Effector memory CD4-positive, alpha-beta T cell (primary cell): ENCODE data around the gene ZFPM1.

Experiments used
- DNase-seq, 3 donors: peaks; one replicate each; pipeline ENCODE4 v3.0.0-alpha.2; 2020
- H3K27ac ChIP-seq: 2 replicates; pipeline ENCODE4 v1.7.0; 2013; ENCODE audit warnings: mild to moderate bottlenecking, low read length, moderate library complexity; ENCODE audit not compliant: insufficient read depth, poor library complexity, severe bottlenecking
- H3K27me3 ChIP-seq: replicated peaks from 2 replicates; pipeline ENCODE4 v1.7.0; 2013; ENCODE audit warnings: mild to moderate bottlenecking, low read length; ENCODE audit not compliant: insufficient read depth, control insufficient read depth, poor library complexity, severe bottlenecking
- H3K36me3 ChIP-seq: 2 replicates; pipeline ENCODE4 v1.7.0; 2013; ENCODE audit warnings: mild to moderate bottlenecking, low read length, moderate library complexity; ENCODE audit not compliant: control insufficient read depth, insufficient read depth
- H3K4me1 ChIP-seq: 2 replicates; pipeline ENCODE4 v1.7.0; 2013; ENCODE audit warnings: low read length, mild to moderate bottlenecking; ENCODE audit not compliant: control insufficient read depth, insufficient read depth, poor library complexity, severe bottlenecking
- H3K4me3 ChIP-seq: 2 replicates; pipeline ENCODE4 v1.7.0; 2013; ENCODE audit warnings: low read length, low read depth, mild to moderate bottlenecking; ENCODE audit not compliant: insufficient read depth, poor library complexity, severe bottlenecking
- H3K9me3 ChIP-seq: 2 replicates; pipeline ENCODE4 v1.7.0; 2013; ENCODE audit warnings: mild to moderate bottlenecking, low read length, moderate library complexity; ENCODE audit not compliant: control insufficient read depth

The ZFPM1 gene

GRCh38 chr16:88433632-88434352 is 19.3 kb upstream of the ZFPM1 start:
- H3K27me3 ChIP-seq, result no peaks in the 10 kb centered on the region
- H3K4me1 ChIP-seq, result peaks cover 16% of the 10 kb centered on the region
- DNase-seq, result no peak
- H3K4me3 ChIP-seq, result no peak overlapping the region
- no peaks in the 10 kb centered on the region for H3K36me3 ChIP-seq
- H3K27ac ChIP-seq, result no peak overlapping the region
- H3K9me3 ChIP-seq, result no peaks in the 10 kb centered on the region

GRCh38 chr16:88434353-88434690 is 18.8 kb upstream of the ZFPM1 start:
- no peaks in the 10 kb centered on the region for H3K27me3 ChIP-seq

GRCh38 chr16:88434746-88435145 is 18.3 kb upstream of the ZFPM1 start:
- Histone ChIP-seq H3K9me3 (no peaks in the 10 kb centered on the region), H3K27ac (no peak overlapping the region), H3K36me3 (no peaks in the 10 kb centered on the region), H3K27me3 (no peaks in the 10 kb centered on the region), H3K4me1 (peaks cover 14% of the 10 kb centered on the region), H3K4me3 (no peak overlapping the region)
- no peak for DNase-seq

More at GRCh38 chr16:88434353-88434690, 18.8 kb upstream of the ZFPM1 start:
- no peaks in the 10 kb centered on the region for H3K36me3 ChIP-seq
- no peaks in the 10 kb centered on the region for H3K9me3 ChIP-seq
- H3K4me1 ChIP-seq, result peaks cover 16% of the 10 kb centered on the region
- H3K4me3 ChIP-seq, result no peak overlapping the region
- H3K27ac ChIP-seq, result no peak overlapping the region
- DNase-seq, result no peak

- no peaks in the 10 kb centered on the region for H3K27me3 ChIP-seq
Observed at GRCh38 chr16:88435437-88436355, 17.4 kb upstream of the ZFPM1 start.

GRCh38 chr16:88436796-88437195 is 16.3 kb upstream of the ZFPM1 start:
- Histone ChIP-seq H3K27me3 (no peaks in the 10 kb centered on the region), H3K36me3 (no peaks in the 10 kb centered on the region), H3K9me3 (no peaks in the 10 kb centered on the region), H3K4me3 (no peak overlapping the region), H3K4me1 (peaks cover 4% of the 10 kb centered on the region), H3K27ac (no peak overlapping the region)
- DNase-seq, result no peak

More at GRCh38 chr16:88435437-88436355, 17.4 kb upstream of the ZFPM1 start:
- Histone ChIP-seq H3K9me3 (no peaks in the 10 kb centered on the region), H3K27ac (no peak overlapping the region), H3K4me1 (peaks cover 10% of the 10 kb centered on the region), H3K36me3 (no peaks in the 10 kb centered on the region), H3K4me3 (no peak overlapping the region)
- no peak for DNase-seq

GRCh38 chr16:88437367-88437964 is 15.6 kb upstream of the ZFPM1 start:
- no peaks in the 10 kb centered on the region for H3K9me3 ChIP-seq
- no peaks in the 10 kb centered on the region for H3K36me3 ChIP-seq
- peak; percentile 28 to 52 (median 39) for DNase-seq
- H3K4me1 ChIP-seq, result peaks cover 4% of the 10 kb centered on the region
- no peak overlapping the region for H3K27ac ChIP-seq
- H3K27me3 ChIP-seq, result no peaks in the 10 kb centered on the region
- no peak overlapping the region for H3K4me3 ChIP-seq

- no peaks in the 10 kb centered on the region for H3K27me3 ChIP-seq
- H3K9me3 ChIP-seq, result no peaks in the 10 kb centered on the region
- DNase-seq, result no peak
- H3K27ac ChIP-seq, result no peak overlapping the region
- H3K36me3 ChIP-seq, result no peaks in the 10 kb centered on the region
- peaks cover 8% of the 10 kb centered on the region for H3K4me1 ChIP-seq
- no peak overlapping the region for H3K4me3 ChIP-seq
Observed at GRCh38 chr16:88438084-88438870, 14.8 kb upstream of the ZFPM1 start.

- no peak for DNase-seq
- Histone ChIP-seq H3K27ac (no peak overlapping the region), H3K4me3 (no peak overlapping the region), H3K27me3 (no peaks in the 10 kb centered on the region), H3K4me1 (peaks cover 9% of the 10 kb centered on the region), H3K9me3 (no peaks in the 10 kb centered on the region), H3K36me3 (no peaks in the 10 kb centered on the region)
Observed at GRCh38 chr16:88439016-88439415, 14.1 kb upstream of the ZFPM1 start.

- Histone ChIP-seq H3K27ac (no peak overlapping the region), H3K9me3 (no peaks in the 10 kb centered on the region), H3K4me1 (peaks cover 9% of the 10 kb centered on the region), H3K4me3 (no peak overlapping the region), H3K27me3 (no peaks in the 10 kb centered on the region), H3K36me3 (no peaks in the 10 kb centered on the region)
- no peak for DNase-seq
Observed at GRCh38 chr16:88439706-88440105, 13.4 kb upstream of the ZFPM1 start.
